ENCODE data around the gene CTNNBL1.
"Not testable (repeated sequence)": the region's sequence is repeated elsewhere in the genome, so short reads cannot be mapped to it uniquely, and the experiment has no call there.

CTNNBL1 gene

DNA sequence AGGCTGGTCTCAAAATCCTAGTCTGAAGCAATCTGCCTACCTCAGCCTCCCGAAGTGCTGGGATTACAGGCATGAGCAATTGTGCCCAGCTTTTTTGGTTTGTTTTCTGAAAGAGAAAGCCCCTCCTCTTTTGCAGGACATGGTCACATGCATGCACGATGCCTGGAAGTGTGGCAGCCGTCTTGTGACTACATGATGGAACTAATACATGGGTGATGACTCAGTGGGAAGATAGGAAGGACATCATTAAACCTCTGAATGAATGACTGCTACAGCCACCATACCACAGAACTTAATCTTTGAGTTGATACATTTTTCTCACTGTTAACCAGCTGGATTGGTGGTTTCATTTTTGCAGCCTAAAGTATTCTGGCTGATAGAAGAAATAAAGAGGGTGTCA is 13.4 kb upstream of the CTNNBL1 start:
- DNase-seq, result no peak

GRCh38 chr20:37681384-37682112 is 12.3 kb upstream of the CTNNBL1 start:
- DNase-seq, result no peak

GRCh38 chr20:37683146-37683545 is 10.7 kb upstream of the CTNNBL1 start:
- not testable (repeated sequence) for DNase-seq

DNA sequence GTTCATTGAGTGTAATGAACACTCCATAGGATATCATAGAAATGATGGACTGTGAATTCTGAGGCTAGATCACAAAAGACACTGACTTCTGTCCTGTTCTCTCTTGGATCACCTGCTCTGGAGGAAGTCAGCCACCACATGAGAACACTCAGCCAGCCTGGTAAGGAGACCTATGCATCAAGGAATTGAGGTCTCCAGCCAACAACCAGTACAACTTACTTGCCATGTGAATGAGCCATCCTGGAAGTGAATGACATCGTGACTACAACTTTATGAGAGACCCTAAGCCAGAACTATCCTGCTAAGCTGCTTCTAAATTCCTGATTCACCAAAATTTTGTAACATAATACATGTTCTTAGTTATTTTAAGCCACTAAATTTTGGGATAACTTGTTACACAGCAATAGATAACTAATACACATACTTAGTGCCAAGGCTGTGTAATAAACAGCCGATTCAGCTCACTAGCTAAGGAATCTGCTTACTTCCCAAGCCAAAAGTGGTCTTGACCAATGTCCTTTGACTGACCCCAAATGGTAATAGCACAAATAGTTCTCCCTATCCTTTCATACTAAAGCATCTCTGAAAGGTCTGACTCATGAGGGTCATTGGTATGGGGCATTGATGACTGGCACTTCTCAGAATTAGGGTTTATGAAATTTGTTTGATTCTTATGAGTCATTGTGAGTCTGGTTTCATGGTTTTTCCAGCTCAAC is 6.9 kb upstream of the CTNNBL1 start:
- DNase-seq, result no peak

GRCh38 chr20:37687478-37687805 is 6.4 kb upstream of the CTNNBL1 start:
- no peak for DNase-seq

DNA sequence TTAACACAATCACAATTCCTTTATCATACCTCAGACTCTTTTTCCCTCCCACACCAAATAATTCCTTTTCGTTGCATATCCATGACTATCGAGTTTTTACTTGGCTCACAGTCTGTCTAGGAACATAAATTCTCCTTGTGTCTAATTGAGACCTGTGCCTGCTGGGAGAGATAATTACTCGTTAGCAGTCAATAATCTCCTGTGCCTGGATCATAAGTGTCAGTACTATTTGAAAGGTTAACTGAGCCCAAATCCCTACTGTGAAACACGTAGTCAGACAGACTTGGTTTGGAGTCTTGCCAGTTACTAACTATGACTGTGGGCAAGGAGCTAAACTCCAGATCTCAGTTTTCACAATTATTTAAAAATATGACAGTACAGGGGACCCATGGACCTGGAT is 5.7 kb upstream of the CTNNBL1 start:
- DNase-seq, result no peak

- no peak for DNase-seq
These were observed 3.0 kb upstream of the CTNNBL1 start for GRCh38 chr20:37690626-37691369.

DNA sequence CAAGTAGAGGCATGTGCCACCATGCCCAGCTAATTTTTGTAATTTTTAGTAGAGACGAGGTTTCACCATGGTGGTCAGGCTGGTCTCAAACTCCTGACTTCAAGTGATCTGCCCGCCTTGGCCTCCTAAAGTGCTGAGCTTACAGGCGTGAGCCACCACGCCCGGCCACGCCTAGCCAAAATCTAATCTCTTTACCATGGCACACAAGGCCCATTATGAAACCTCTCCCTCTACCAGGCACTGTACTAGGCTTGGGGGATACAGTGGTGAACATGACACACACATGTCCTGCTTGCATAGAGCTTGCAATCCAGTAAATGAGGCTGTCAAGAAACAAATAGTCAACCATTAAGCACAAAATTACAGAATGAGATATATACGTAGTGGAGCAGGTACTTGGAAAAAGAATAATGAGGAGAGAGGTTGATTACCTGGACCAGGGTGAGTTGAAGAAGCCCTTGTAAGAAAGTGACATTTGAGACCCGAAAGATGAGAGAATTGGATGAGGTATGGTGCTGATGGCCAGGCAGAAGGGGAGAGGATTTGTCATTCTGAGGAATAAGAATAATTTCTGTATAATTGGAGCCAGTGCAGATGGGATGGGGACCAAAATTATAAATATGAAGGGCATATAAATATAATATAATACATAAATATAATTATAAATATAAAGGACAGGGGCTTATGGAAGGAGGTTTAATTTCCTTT is 1.2 kb upstream of the CTNNBL1 start:
- no peak for DNase-seq

DNA sequence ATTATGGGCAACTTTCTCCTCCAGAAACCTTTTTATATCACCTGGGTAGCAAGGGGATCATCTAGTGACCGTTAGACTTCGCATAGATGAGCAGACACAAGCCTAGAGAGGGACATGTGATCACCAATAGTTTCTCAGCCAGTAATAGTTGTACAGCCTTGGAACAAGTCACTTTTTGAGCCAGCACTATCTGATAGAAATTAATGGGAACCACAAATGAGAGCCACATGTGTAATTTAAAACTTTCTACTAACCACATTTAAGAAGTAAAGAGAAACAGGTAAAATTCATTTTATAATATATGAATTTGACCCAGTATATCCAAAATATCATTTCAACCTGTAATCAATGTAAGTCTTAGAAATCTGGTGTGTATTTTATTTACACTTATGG is 592 bp upstream of the CTNNBL1 start:
- no peak for DNase-seq

DNA sequence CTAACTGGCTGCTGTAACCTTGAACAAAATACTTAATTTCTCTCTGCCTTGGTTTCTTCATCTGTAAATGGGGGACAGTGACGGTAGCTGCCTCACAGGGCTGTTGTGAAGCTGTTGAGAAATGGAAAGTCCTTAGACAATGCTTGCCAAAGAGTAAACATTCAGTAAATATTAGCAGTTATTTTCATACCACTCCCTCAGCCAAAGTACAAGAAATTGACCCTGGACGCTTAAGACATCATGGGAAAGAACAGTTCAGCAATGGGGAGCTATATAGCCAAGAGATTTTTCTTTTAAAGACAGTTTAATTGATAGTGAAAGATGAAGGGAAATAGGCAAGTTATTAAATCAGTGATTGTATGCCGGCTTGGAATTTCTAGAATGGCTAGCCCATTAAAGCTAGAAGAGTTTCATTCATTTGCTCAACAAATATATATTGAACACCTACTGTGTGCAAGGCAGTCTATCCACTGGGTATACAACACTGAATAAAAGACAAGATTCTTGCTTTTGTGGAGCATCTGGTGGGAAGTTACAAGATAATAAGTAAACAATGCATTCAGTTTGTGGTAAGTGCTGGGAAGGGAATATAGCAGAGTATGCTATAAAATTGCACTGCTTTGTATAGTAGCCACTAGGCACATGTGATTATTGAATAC is 2.0 kb downstream of the CTNNBL1 start:
- no peak for DNase-seq

- DNase-seq, result no peak
These were observed 3.5 kb downstream of the CTNNBL1 start for GRCh38 chr20:37697314-37697713.

DNA sequence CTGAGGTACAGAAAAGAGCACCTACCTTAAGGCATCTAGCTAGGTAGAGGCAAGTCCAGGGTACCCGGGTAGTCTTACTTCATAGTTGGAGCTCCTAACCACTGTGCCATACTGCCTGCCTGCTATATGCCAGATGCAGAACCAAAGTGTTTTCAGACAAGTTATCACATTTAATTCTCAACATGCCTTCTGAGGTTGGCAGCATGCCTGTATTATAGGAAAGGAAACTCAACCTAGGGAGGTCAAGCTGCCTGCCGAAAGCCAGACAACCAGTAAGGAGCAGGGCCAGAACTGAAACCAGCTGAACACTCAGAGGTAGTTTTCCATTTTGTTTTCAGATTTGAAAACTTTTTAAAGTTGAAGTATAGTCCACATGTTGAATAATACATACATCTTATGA is 5.4 kb downstream of the CTNNBL1 start:
- no peak for DNase-seq

GRCh38 chr20:37700301-37700700 is 6.5 kb downstream of the CTNNBL1 start:
- DNase-seq, result no peak

DNA sequence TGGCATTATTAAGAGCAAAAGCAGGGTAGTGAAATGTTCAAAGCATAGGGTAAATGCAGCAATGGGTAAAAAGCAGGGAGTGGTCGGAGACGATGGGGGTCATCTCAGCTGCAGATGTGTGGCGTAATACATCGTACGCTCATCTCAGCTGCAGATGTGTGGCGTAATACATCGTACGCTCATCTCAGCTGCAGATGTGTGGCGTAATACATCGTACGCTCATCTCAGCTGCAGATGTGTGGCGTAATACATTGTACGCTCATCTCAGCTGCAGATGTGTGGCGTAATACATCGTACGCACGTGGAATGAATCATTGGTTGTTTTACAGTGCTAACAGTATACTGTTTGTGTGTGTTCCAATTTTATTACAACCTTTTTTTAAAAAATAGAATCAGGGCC is 7.8 kb downstream of the CTNNBL1 start:
- not testable (repeated sequence) for DNase-seq

DNA sequence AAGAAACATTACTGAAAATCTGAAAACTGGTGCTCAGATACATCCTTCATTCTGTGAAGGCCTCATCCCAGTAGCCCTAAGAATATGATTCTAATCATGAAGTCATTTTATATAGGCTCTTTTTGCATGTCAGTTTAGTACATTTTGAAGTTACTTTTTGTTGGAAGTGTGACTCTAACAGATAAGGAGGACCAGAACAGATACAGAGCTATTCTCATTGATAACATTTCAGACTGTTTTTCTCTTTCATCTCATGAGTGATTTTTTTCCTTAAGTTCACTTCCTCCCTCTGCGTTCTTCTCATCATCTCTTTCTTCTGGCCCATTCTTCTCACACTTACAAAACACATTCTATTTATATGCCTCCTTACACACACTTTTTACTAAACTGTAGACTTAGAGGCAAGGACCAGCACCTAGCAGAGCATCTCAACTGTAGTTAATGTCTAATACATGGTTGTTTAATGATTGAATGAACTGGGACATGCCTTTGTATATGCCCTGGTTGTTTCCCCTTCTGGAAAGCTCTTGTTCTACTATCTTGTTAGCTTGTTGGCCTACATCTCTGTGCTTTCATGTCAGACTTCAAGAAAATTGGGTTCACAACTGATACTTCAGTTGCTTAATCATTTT is 8.7 kb downstream of the CTNNBL1 start:
- no peak for DNase-seq

DNA sequence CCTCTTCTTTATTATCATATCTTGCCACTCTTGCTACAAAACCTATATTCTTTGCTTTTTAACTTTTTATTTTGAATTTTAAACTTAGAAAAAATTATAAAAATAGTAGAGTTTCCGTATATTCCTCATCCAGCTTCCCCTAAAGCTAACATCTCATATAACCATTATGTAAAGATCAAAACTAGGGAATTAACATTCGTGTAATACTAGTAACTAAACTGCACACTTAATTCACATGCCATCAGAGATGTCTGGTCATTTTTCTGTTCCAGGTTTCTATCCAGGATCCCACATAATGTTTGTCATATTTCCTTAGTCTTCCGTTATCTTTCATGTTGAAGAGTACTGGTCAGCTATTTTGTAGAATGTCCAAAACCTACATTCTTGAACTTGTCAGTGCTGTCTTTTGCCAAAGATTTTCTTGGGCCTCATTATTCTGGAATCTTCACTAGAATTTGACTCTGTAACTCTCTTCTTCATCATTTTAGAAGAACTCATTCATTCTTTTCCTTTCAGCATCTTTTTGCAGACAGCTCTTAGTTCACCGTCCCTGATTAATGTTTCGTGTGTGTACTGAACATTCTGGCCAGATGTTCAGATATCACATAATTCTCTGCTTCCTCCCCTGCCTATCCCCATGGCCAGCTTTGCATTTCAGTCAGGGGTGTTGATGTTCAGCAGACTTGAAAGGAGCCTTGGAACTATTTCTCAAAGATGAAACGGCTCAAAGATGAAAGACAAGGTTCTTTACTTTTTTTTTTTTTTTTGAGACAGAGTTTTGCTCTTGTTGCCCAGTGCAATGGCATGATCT is 9.4 kb downstream of the CTNNBL1 start:
- DNase-seq, result no peak

GRCh38 chr20:37704955-37705354 is 11.1 kb downstream of the CTNNBL1 start:
- DNase-seq, result no peak

DNA sequence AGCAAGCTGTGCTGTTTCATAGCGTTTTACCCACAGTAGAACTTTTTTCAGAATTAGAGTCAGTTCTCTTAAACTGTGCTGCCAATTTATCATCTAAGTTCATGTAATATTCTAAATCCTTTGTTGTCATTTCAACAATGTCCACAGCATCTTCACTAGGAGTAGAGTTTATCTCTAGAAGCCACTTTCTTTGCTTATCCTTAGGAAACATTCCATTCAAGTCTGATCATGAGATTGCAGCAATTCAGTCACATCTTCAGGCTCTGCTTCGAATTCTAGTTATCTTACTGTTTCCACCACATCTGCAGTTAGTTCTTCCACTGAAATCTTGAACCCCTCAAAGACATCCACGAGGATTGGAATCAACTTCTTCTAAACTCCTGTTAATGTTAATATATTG is 12.5 kb downstream of the CTNNBL1 start:
- no peak for DNase-seq

- no peak for DNase-seq
These were observed 17.2 kb downstream of the CTNNBL1 start for GRCh38 chr20:37711001-37711400.

DNA sequence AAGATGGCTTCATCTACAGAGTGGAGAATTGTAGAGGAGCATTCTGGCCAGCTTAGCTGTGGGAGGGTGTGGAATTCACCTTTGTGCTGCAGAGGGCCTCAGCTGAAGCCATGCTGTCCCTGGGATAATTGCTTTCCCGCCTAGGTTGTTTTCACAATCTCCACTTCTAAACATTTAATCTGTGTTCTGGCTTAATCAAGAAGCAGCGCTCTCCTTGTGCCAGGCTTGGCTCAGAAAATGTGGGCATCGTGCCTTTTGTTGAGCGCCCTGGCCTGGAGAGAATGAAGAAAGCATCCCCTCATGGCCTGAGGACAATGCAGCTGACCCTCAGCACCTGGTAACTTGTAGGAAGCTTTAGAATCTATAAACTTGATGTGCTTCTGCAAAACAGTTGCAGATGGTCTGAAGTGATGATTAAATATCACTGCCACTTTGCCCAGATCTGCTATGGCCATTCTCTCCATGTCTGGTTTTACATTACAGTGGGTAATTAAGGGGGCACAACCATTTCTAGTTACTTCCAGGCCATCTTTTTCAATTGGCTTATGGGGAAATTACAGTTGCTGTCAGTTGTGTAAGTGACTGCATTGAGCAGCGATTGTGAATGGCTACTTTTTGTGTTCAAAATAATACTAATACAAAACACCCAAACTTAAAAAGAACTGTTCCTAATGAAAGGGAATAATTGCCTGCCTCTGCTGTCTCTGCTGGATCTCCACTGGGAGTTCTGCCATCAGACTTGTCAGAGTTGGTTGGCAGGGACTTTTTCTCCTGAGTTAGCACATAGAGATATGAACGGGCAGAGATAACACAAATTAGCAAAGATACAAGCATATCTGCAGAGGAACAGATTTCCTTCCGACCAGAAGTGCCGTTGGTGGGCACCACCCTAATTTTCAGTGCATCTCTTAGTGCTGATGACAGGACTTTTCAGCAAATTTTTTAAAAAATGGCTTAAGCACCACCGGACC is 18.4 kb downstream of the CTNNBL1 start:
- DNase-seq, result no peak

Measured in stimulated activated CD4-positive, alpha-beta T cell treated with anti-CD3 and anti-CD28 coated beads, Interleukin-4, amount 100 ng/mL, for 24 hours (primary cell).